Adipose tissue (tissue), 3 donors: ENCODE data around the gene MYO3B. TPM values are rescaled to one million over a fixed set of nuclear protein-coding genes. Genes with fewer than 3 reads are reported as not detected.

Experiments
- H3K27ac ChIP-seq: one replicate; pipeline ENCODE4 v1.5.1; 2013; ENCODE audit warnings: low read depth, low read length
- WGBS, 3 donors: extraction: QIAGEN DNeasy Blood & Tissue Kit; methylation state at CpG; one replicate each; pipeline ENCODE4 v1.1.7; 2013; 5-methylcytosine and 5-hydroxymethylcytosine counted together
- polyA plus RNA-seq, 3 donors: library from polyadenylated mRNA; stranded (reverse); fragments of 200-250 nt; gene quantifications; one replicate each; pipeline ENCODE4 v1.2.3, GENCODE V29; 2013
- donor health status: healthy with polysubstance abuse.
- donor health status: Bipolar disorder and iron deficiency.
- donor health status: healthy.

MYO3B gene
- polyA plus RNA-seq, 3 donors, result 0.01 to 0.28 TPM; not detected in 1

DNA sequence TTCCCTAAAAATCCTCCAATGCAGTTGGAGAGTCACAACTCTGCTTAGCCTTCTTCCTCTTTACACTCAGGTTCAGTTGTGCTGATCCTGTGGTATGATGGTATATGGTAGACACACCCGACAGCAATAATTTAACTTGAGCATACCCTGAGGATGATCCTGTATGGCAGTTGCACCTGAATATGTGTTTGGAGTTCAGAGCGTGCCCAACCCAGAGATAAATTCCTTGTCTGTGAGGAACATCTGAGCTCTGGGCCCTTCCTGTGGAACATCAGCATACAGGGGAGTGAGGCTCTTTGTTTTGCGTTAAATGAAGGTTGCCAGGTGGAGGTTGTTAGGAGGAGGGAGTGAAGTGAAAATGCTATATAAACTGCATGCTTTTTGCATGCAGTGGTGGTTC, 187.7 kb downstream of the MYO3B start:
- WGBS, 3 donors, result 53 to 84% (median 73%) methylated on average over 3 of the region's 3 CpGs
- no peak overlapping the region for H3K27ac ChIP-seq

- no peak overlapping the region for H3K27ac ChIP-seq
- WGBS, 3 donors, result 44 to 57% (median 50%) methylated on average over 5 of the region's 5 CpGs
Measured at GRCh38 chr2:170368370-170368769, 190.4 kb downstream of the MYO3B start.

DNA sequence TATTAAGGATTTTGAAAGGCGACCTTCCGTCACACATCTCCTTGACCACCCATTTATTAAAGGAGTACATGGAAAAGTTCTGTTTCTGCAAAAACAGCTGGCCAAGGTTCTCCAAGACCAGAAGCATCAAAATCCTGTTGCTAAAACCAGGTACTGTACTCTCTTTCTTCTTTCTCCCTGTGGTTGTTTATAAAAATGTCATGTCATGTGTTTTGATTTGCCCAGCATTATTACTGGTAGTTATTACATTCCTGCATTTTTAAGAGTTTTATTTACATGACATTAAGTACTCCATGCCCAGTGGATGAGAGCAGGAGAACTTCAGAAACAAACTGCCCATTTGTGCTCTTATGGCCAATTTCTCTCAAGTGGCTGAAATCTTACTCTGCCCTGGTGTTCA, 191.3 kb downstream of the MYO3B start:
- H3K27ac ChIP-seq, result no peak overlapping the region
- WGBS, 3 donors, result 69 to 88% (median 79%) methylated on average over 2 of the region's 2 CpGs

- no peak overlapping the region for H3K27ac ChIP-seq
- 18 to 27% (median 22%) methylated on average over 1 of the region's 1 CpG for WGBS, 3 donors
Measured at GRCh38 chr2:170369894-170370293, 191.9 kb downstream of the MYO3B start.

GRCh38 chr2:170371231-170371998, 193.5 kb downstream of the MYO3B start:
- no peak overlapping the region for H3K27ac ChIP-seq
- WGBS, 3 donors, result 50 to 78% (median 58%) methylated on average over 6 of the region's 6 CpGs

DNA sequence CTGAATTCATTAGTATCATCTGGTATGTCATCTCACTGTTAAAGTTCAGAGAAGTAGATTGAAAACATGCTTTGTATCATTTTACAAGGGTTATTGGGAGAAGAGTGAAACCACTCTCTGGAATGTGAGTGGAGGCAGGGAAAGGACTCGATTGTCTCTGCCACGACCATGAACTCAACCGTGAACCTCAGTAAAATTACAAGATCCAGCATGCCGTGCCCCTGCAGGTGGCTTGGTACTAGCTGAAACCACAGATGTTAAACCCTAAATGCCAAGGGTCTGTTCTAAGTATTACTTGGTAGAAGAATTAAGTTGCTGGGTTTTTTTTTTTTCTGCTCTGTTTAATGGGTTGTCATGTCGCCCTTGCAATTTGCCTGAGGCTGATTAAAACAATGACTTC, 197.2 kb downstream of the MYO3B start:
- WGBS, 3 donors, result 41 to 73% (median 49%) methylated on average over 5 of the region's 5 CpGs
- H3K27ac ChIP-seq, result no peak overlapping the region

DNA sequence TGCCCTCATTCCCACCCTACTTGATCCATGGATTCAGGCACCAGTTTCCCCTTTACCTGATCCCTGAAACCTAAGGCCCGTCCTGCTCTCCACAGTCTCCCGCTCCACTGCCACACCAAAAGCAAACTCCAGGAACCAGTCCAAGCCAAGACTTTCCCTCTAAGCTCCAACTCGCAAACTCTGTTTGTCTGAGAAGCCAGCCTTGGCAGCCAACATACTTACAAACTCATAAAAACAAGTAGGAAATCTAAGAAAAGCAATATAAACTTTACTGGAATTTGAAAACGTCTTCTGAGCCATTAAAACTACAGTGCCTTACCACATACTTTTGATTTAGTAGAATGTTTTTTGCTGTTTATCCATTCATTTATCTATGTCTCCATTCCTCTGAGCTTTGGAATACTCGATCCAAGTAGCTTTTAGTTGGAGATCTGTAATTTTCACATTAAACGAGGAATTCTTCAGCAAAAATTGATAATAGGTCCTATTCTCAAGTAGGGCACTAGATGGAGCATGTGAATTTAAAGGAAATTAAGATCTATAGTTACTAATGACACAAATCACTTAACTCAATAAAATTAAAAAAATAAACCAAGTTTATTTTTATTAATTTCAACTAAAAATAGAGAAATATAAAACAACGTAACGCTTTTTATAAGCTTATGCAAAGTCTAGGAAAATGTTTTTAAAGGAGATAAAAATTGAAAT, 199.7 kb downstream of the MYO3B start:
- 69 to 76% (median 71%) methylated on average over 8 of the region's 8 CpGs for WGBS, 3 donors
- H3K27ac ChIP-seq, result no peak overlapping the region

DNA sequence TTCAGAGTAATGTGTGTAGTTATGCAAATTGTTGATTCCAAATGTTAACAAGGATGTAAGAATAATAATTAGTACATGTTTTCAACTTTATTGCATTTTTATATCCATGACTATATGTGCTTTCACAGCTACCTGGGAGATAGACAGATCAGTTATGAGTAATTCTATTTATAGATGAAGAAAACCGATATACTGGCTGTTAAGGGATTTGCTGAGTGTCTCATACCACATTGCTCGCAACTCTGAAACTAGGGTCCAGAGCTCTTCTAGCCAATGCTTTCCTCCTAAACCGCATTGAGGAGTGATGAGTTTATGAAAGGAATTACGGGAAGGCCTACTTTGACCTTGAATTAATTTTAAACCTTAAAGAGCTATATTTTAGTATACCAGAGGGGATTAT, 202.3 kb downstream of the MYO3B start:
- WGBS, 3 donors, result 63 to 81% (median 72%) methylated on average over 4 of the region's 4 CpGs

DNA sequence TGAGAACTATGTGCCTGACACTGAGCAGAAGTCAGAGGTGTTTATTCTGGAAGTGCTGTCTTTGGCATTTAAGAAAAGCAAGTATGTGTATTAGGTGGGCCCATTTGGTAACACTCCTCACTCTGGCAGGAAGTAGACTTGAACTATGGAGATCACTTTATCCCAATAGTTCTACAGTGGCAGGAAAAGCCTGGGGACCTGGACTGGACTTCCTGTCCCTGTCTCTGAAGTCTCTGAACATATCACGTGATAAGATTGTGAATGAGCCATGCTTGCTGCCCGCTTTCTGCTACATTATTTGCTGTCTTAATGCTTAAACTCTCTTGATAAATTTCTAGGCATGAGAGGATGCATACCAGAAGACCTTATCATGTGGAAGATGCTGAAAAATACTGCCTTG, 203.7 kb downstream of the MYO3B start:
- 73 to 82% (median 75%) methylated on average over 2 of the region's 2 CpGs for WGBS, 3 donors
- no peak overlapping the region for H3K27ac ChIP-seq

More for the DNA sequence above, 202.3 kb downstream of the MYO3B start:
- H3K27ac ChIP-seq, result no peak overlapping the region

- WGBS, 3 donors, result 33 to 63% (median 45%) methylated on average over 3 of the region's 3 CpGs
- H3K27ac ChIP-seq, result no peak overlapping the region
Measured at GRCh38 chr2:170386554-170386953, 208.6 kb downstream of the MYO3B start.

GRCh38 chr2:170391018-170391417, 213.1 kb downstream of the MYO3B start:
- no peak overlapping the region for H3K27ac ChIP-seq
- 64 to 73% (median 65%) methylated on average over 2 of the region's 2 CpGs for WGBS, 3 donors

DNA sequence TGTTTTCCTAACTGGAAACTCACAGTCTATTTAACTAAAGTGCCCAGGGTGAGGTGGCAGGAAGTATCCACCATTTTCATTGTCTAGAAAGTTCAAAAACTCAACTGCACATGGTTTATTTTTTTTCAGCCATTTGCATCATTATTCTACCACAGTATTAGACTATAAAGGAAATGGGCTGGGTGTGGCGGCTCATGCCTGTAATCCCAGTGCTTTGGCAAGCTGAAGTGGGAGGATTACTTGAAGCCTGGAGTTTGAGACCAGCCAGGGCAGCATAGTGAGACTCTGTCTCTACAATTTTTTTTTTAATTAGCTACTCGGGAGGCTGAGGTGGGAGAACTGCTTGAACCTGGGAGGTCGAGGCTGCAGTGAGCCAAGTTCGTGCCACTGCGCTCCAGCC, 213.8 kb downstream of the MYO3B start:
- H3K27ac ChIP-seq, result no peak overlapping the region
- WGBS, 3 donors, result 87 to 93% (median 91%) methylated on average over 5 of the region's 5 CpGs

DNA sequence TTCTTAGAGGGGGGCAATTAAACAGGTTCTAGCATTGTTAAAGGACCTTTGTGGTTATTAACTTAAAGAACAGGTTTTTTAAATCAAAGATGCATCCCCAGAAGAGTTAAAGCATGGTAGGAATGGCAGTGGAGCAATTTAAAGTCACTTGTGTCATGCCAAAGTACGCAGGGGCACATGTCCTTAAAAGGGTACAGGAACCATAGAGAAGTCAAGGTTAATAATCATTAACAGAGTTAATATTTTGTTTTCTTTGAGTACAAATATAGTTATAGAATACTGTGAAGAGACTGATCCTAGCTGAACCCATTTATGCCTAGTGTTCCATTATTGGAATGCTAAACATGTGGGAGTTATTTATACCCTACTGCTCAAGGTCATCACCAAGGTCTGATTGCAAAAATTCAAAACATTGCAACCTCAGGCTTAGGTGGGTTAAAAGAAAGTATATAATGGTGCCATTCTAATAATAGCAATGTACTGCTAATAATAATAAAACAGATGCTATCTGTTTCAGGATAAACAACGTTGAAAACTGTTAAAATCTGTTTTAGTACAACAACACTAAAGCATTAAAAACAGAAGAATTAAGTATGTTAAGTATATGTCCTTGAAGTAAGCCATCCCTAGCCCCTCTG, 216.0 kb downstream of the MYO3B start:
- H3K27ac ChIP-seq, result no peak overlapping the region
- 25 to 46% (median 34%) methylated on average over 2 of the region's 2 CpGs for WGBS, 3 donors

GRCh38 chr2:170394641-170395387, 216.9 kb downstream of the MYO3B start:
- no peak overlapping the region for H3K27ac ChIP-seq

GRCh38 chr2:170396799-170397459, 219.0 kb downstream of the MYO3B start:
- H3K27ac ChIP-seq, result no peak overlapping the region
- 17 to 19% (median 19%) methylated on average over 5 of the region's 5 CpGs for whole genome bisulfite sequencing, 3 donors

DNA sequence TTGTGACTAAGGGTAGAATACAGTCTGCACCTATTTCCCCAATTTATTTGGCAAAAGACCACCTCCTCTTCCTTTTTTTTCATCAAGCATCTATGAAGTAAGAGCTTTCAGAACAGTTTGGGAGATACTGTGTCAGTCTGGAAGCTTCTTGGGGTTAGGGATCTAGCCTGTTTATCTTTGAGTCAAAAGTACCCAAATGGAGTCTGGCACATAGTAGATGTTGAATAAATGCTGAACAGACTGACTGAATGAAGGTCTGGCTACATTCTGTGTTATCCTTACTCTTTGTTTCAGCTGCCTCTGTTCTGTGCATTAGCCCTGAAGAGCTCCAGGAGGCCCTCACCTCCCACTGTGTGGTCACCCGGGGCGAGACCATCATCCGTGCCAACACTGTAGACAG, 223.2 kb downstream of the MYO3B start:
- H3K27ac ChIP-seq, result no peak overlapping the region
- WGBS, 3 donors, result 94 to 96% (median 95%) methylated on average over 3 of the region's 3 CpGs

DNA sequence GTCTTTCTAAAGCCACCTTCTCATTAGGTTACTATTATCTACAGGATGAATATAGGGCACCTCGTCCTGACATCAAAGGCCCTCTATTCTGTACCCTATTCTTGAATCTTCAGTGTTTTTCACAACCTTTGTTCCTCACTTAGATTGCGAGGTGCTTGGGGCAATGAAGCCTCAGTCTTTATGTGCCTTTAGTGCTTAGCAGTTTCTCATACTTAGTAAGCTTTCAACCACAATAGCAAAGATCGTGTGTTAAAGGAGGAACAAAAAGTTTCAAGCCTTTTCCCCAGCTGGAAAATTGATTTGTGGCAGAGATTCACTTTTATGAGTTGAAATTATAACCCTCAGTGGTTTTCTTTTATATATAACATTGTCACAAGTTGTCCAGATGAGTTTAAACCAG, 226.9 kb downstream of the MYO3B start:
- 80 to 87% (median 81%) methylated on average over 3 of the region's 3 CpGs for WGBS, 3 donors
- H3K27ac ChIP-seq, result no peak overlapping the region

- no peak overlapping the region for H3K27ac ChIP-seq
- WGBS, 3 donors, result 68 to 79% (median 68%) methylated on average over 2 of the region's 2 CpGs
Measured at GRCh38 chr2:170405326-170405725, 227.4 kb downstream of the MYO3B start.
